Peyer's patch (tissue), 4 donors: Measurements from ENCODE around the gene TRIM15. TPM values are rescaled to one million over a fixed set of nuclear protein-coding genes. Genes with fewer than 3 reads are reported as not detected.
"Not testable (repeated sequence)": the region's sequence is repeated elsewhere in the genome, so short reads cannot be mapped to it uniquely, and the experiment has no call there.

ENCODE experiments used
- DNase-seq, 3 donors: peaks; one replicate each; pipeline ENCODE4 v3.0.0-alpha.2; 2017 to 2019
- H3K27ac ChIP-seq, 4 donors: fragments of 200-600 bp; sonication (generic); one replicate each; pipeline ENCODE4 v1.5.1; 2016 to 2019
- H3K27me3 ChIP-seq, 2 donors: fragments of 200-600 bp; sonication (generic); one replicate each; pipeline ENCODE4 v1.5.1; 2019
- H3K36me3 ChIP-seq, 3 donors: fragments of 200-600 bp; sonication (generic); one replicate each; pipeline ENCODE4 v1.5.1; 2016 to 2019
- H3K4me1 ChIP-seq, 4 donors: fragments of 200-600 bp; sonication (generic); one replicate each; pipeline ENCODE4 v1.5.1; 2016 to 2019
- H3K4me3 ChIP-seq, 4 donors: fragments of 200-600 bp; sonication (generic); 1 replicate in 3 of 4; 2 replicates in 1 of 4; pipeline ENCODE4 v1.5.1; 2016 to 2019; ENCODE audit warnings: mild to moderate bottlenecking in 1 of 4
- H3K9me3 ChIP-seq, 4 donors: fragments of 200-600 bp; sonication (generic); one replicate each; pipeline ENCODE4 v1.5.1; 2016 to 2019; ENCODE audit warnings: mild to moderate bottlenecking in 1 of 4
- CTCF ChIP-seq, 6 experiments: fragments of 450-650 bp in 4 of 6; fragments of 200-600 bp in 2 of 6; sonication (generic) in 1 of 6; IDR thresholded peaks; one replicate each; pipeline ENCODE4 v1.5.1; 2017 to 2019; ENCODE audit warnings: antibody characterized with exemption in 6 of 6, mild to moderate bottlenecking in 3 of 6, moderate library complexity in 1 of 6
- POLR2A ChIP-seq, 2 donors: fragments of 450-650 bp; IDR thresholded peaks; one replicate each; pipeline ENCODE4 v1.5.1; 2017; ENCODE audit warnings: antibody characterized with exemption in 2 of 2, mild to moderate bottlenecking in 2 of 2, moderate library complexity in 2 of 2
- total RNA-seq, 4 donors: library from RNA; depleted of rRNA; stranded (reverse); fragments of >200 nt; gene quantifications; one replicate each; pipeline ENCODE4 v1.1.0, GENCODE V29; 2016

TRIM15 gene
- total RNA-seq, 4 donors from 2014 or later = 19.8 to 110 (median 81.0) TPM

GRCh38 chr6:30130887-30131862 is 32.2 kb upstream of the TRIM15 start:
- Histone ChIP-seq H3K4me1 (peaks cover 0 to 14% (median 2%) of the 10 kb centered on the region in 4 donors), H3K27ac (peak overlapping the region in 3 of 4 donors; percentile 2 to 59 (median 25)), H3K4me3 (no peak overlapping the region), H3K9me3 (no peaks in the 10 kb centered on the region), H3K27me3 (peaks cover 0 to 8% of the 10 kb centered on the region in 2 donors), H3K36me3 (no peaks in the 10 kb centered on the region)
- peak in 2 of 3 donors; percentile 66 to 86 for DNase-seq
- TF ChIP-seq POLR2A (IDR thresholded peaks at IDR 0.05) (no peak), CTCF (IDR thresholded peaks at IDR 0.05) (peak; percentile 87 to 100 (median 99))

- no peak for DNase-seq
- Histone ChIP-seq H3K4me1 (peaks cover 0 to 14% (median 2%) of the 10 kb centered on the region in 4 donors), H3K9me3 (no peaks in the 10 kb centered on the region), H3K36me3 (no peaks in the 10 kb centered on the region), H3K27me3 (peaks cover 0 to 8% of the 10 kb centered on the region in 2 donors), H3K4me3 (no peak overlapping the region), H3K27ac (no peak overlapping the region)
- TF ChIP-seq POLR2A (IDR thresholded peaks at IDR 0.05) = no peak
- TF ChIP-seq CTCF (IDR thresholded peaks at IDR 0.05) = no peak
These were observed 31.3 kb upstream of the TRIM15 start for GRCh38 chr6:30131947-30132497.

- H3K4me1 ChIP-seq = peaks cover 0 to 8% (median 0%) of the 10 kb centered on the region in 4 donors
- H3K27ac ChIP-seq = peak overlapping the region in 1 of 4 donors; percentile 66
- TF ChIP-seq POLR2A (IDR thresholded peaks at IDR 0.05) (no peak), CTCF (IDR thresholded peaks at IDR 0.05) (no peak)
- no peak for DNase-seq
- no peaks in the 10 kb centered on the region for H3K27me3 ChIP-seq
- no peaks in the 10 kb centered on the region for H3K9me3 ChIP-seq
- H3K36me3 ChIP-seq = no peaks in the 10 kb centered on the region
- H3K4me3 ChIP-seq = no peak overlapping the region
These were observed 28.2 kb upstream of the TRIM15 start for GRCh38 chr6:30135147-30135546.

- Histone ChIP-seq H3K27me3 (no peaks in the 10 kb centered on the region), H3K27ac (peak within 1 kb of the TSS in 2 of 4 donors; percentile 38 to 66), H3K36me3 (no peaks in the 10 kb centered on the region), H3K9me3 (no peaks in the 10 kb centered on the region), H3K4me3 (peak within 1 kb of the TSS in 2 of 4 donors; percentile 25 to 35), H3K4me1 (peaks cover 0 to 2% (median 0%) of the 10 kb centered on the region in 4 donors)
- TF ChIP-seq CTCF (IDR thresholded peaks at IDR 0.05) = no peak
- peak in 1 of 2 donors; percentile 28 for TF ChIP-seq POLR2A (IDR thresholded peaks at IDR 0.05)
- peak in 2 of 3 donors; percentile 78 to 85 for DNase-seq
These were observed 27.6 kb upstream of the TRIM15 start, which contains the start of gene TRIM40 for GRCh38 chr6:30135757-30136156. Gene TRIM40 (plus strand): TSS chr6:30136140. CDS start chr6:30137037, 897 bp downstream.

GRCh38 chr6:30136570-30137286 is 26.6 kb upstream of the TRIM15 start:
- TF ChIP-seq POLR2A (IDR thresholded peaks at IDR 0.05) = no peak
- TF ChIP-seq CTCF (IDR thresholded peaks at IDR 0.05) = no peak
- Histone ChIP-seq H3K27ac (peak overlapping the region in 2 of 4 donors; percentile 38 to 66), H3K36me3 (no peaks in the 10 kb centered on the region), H3K27me3 (no peaks in the 10 kb centered on the region), H3K9me3 (no peaks in the 10 kb centered on the region), H3K4me3 (peak overlapping the region in 2 of 4 donors; percentile 25 to 35), H3K4me1 (no peaks in the 10 kb centered on the region)
- DNase-seq = no peak

GRCh38 chr6:30140240-30140639 is 23.1 kb upstream of the TRIM15 start:
- not testable (repeated sequence) for DNase-seq, H3K27ac ChIP-seq, H3K4me3 ChIP-seq, H3K27me3 ChIP-seq, H3K36me3 ChIP-seq, H3K9me3 ChIP-seq, H3K4me1 ChIP-seq
